ENCODE measurements around the gene SH3BP5.

SH3BP5 gene

GRCh38 chr3:15262021-15262420 is 70.4 kb downstream of the SH3BP5 start:
- peaks cover 43% of the 10 kb centered on the region for H3K79me2 ChIP-seq (ENCODE audit: low read length)
- no peak overlapping the region for H3K9ac ChIP-seq (ENCODE audit: low read length)
- H3K36me3 ChIP-seq (replicated peaks; ENCODE audit: low read depth, low read length) = peaks cover 72% of the 10 kb centered on the region
- H2AFZ ChIP-seq (ENCODE audit: low read depth, low read length) = no peak overlapping the region
- no peak overlapping the region for H3K4me2 ChIP-seq (ENCODE audit: low read length)
- no peak overlapping the region for H3K4me3 ChIP-seq (ENCODE audit: low read length)
- H3K27me3 ChIP-seq (ENCODE audit: low read depth, low read length) = no peaks in the 10 kb centered on the region
- TF ChIP-seq CTCF (IDR thresholded peaks at IDR 0.05; ENCODE audit: low read depth, low read length) (no peak), EZH2phosphoT487 (IDR thresholded peaks at IDR 0.05; ENCODE audit: low read depth) (no peak)
- no peaks in the 10 kb centered on the region for H3K4me1 ChIP-seq (ENCODE audit: low read length)
- peaks cover 19% of the 10 kb centered on the region; the same call in 1 of the 2 replicates for H4K20me1 ChIP-seq (ENCODE audit: insufficient read depth, low read length)
- no peaks in the 10 kb centered on the region for H3K9me3 ChIP-seq (ENCODE audit: insufficient read depth, low read length)
- H3K27ac ChIP-seq (ENCODE audit: low read length) = no peak overlapping the region

- Histone ChIP-seq H3K27ac (ENCODE audit: low read length) (no peak overlapping the region), H3K27me3 (ENCODE audit: low read depth, low read length) (no peaks in the 10 kb centered on the region), H3K36me3 (replicated peaks; ENCODE audit: low read depth, low read length) (peaks cover 72% of the 10 kb centered on the region), H2AFZ (ENCODE audit: low read depth, low read length) (no peak overlapping the region), H3K4me3 (ENCODE audit: low read length) (no peak overlapping the region), H3K4me1 (ENCODE audit: low read length) (no peaks in the 10 kb centered on the region), H3K9me3 (ENCODE audit: insufficient read depth, low read length) (no peaks in the 10 kb centered on the region), H3K79me2 (ENCODE audit: low read length) (peaks cover 36% of the 10 kb centered on the region), H3K9ac (ENCODE audit: low read length) (no peak overlapping the region), H4K20me1 (ENCODE audit: insufficient read depth, low read length) (peaks cover 19% of the 10 kb centered on the region; the same call in 1 of the 2 replicates), H3K4me2 (ENCODE audit: low read length) (no peak overlapping the region)
- no peak for TF ChIP-seq EZH2phosphoT487 (IDR thresholded peaks at IDR 0.05; ENCODE audit: low read depth)
- TF ChIP-seq CTCF (IDR thresholded peaks at IDR 0.05; ENCODE audit: low read depth, low read length) = no peak
These were observed 71.1 kb downstream of the SH3BP5 start for GRCh38 chr3:15261274-15261673.

GRCh38 chr3:15260531-15260930 is 71.9 kb downstream of the SH3BP5 start:
- Histone ChIP-seq H3K79me2 (ENCODE audit: low read length) (peaks cover 28% of the 10 kb centered on the region), H3K9me3 (ENCODE audit: insufficient read depth, low read length) (no peaks in the 10 kb centered on the region), H3K27me3 (ENCODE audit: low read depth, low read length) (no peaks in the 10 kb centered on the region), H4K20me1 (ENCODE audit: insufficient read depth, low read length) (peaks cover 19% of the 10 kb centered on the region; the same call in 1 of the 2 replicates), H3K27ac (ENCODE audit: low read length) (no peak overlapping the region), H3K36me3 (replicated peaks; ENCODE audit: low read depth, low read length) (peaks cover 72% of the 10 kb centered on the region), H3K4me2 (ENCODE audit: low read length) (no peak overlapping the region), H3K4me1 (ENCODE audit: low read length) (no peaks in the 10 kb centered on the region), H3K4me3 (ENCODE audit: low read length) (no peak overlapping the region), H3K9ac (ENCODE audit: low read length) (no peak overlapping the region), H2AFZ (ENCODE audit: low read depth, low read length) (no peak overlapping the region)
- no peak for TF ChIP-seq CTCF (IDR thresholded peaks at IDR 0.05; ENCODE audit: low read depth, low read length)
- no peak for TF ChIP-seq EZH2phosphoT487 (IDR thresholded peaks at IDR 0.05; ENCODE audit: low read depth)

- Histone ChIP-seq H3K9me3 (ENCODE audit: insufficient read depth, low read length) (no peaks in the 10 kb centered on the region), H3K36me3 (replicated peaks; ENCODE audit: low read depth, low read length) (peaks cover 84% of the 10 kb centered on the region), H3K4me1 (ENCODE audit: low read length) (no peaks in the 10 kb centered on the region), H3K79me2 (ENCODE audit: low read length) (peaks cover 12% of the 10 kb centered on the region), H4K20me1 (ENCODE audit: insufficient read depth, low read length) (peaks cover 10% of the 10 kb centered on the region; the same call in 1 of the 2 replicates), H2AFZ (ENCODE audit: low read depth, low read length) (no peak overlapping the region), H3K9ac (ENCODE audit: low read length) (no peak overlapping the region), H3K4me2 (ENCODE audit: low read length) (no peak overlapping the region), H3K27me3 (ENCODE audit: low read depth, low read length) (no peaks in the 10 kb centered on the region), H3K4me3 (ENCODE audit: low read length) (no peak overlapping the region), H3K27ac (ENCODE audit: low read length) (no peak overlapping the region)
- no peak for TF ChIP-seq EZH2phosphoT487 (IDR thresholded peaks at IDR 0.05; ENCODE audit: low read depth)
- no peak for TF ChIP-seq CTCF (IDR thresholded peaks at IDR 0.05; ENCODE audit: low read depth, low read length)
These were observed 73.7 kb downstream of the SH3BP5 start for GRCh38 chr3:15258720-15259119.
